Keratinocyte (primary cell): Measurements from ENCODE around the gene TMEM106B.

Source experiments
- EZH2 ChIP-seq: IDR thresholded peaks from one replicate; pipeline ENCODE4 v1.6.1; 2012; ENCODE audit warnings: inconsistent platforms, mild to moderate bottlenecking, low read length, moderate library complexity
- TF ChIP-seq, protein P1 (sequence below), 3 experiments: IDR thresholded peaks in 1 of 3; conservative IDR thresholded peaks in 1 of 3; optimal IDR thresholded peaks in 1 of 3; 2 replicates in 2 of 3; 3 replicates in 1 of 3; pipeline versions ENCODE3 to v1.5.1; 2011; ENCODE audit warnings: low read length in 3 of 3, mild to moderate bottlenecking in 3 of 3, moderate library complexity in 2 of 3, control low read depth in 1 of 3, inconsistent platforms in 1 of 3; ENCODE audit not compliant: insufficient read depth in 2 of 3; ENCODE audit errors: extremely low read depth in 1 of 3

GRCh38 chr7:12209221-12209620, 1.9 kb upstream of the TMEM106B start:
- TF ChIP-seq, protein P1, sequence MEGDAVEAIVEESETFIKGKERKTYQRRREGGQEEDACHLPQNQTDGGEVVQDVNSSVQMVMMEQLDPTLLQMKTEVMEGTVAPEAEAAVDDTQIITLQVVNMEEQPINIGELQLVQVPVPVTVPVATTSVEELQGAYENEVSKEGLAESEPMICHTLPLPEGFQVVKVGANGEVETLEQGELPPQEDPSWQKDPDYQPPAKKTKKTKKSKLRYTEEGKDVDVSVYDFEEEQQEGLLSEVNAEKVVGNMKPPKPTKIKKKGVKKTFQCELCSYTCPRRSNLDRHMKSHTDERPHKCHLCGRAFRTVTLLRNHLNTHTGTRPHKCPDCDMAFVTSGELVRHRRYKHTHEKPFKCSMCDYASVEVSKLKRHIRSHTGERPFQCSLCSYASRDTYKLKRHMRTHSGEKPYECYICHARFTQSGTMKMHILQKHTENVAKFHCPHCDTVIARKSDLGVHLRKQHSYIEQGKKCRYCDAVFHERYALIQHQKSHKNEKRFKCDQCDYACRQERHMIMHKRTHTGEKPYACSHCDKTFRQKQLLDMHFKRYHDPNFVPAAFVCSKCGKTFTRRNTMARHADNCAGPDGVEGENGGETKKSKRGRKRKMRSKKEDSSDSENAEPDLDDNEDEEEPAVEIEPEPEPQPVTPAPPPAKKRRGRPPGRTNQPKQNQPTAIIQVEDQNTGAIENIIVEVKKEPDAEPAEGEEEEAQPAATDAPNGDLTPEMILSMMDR (optimal IDR thresholded peaks at IDR 0.05 in 1 of 3, IDR thresholded peaks at IDR 0.05 in 1 of 3, conservative IDR thresholded peaks at IDR 0.05 in 1 of 3; ENCODE audit: extremely low read depth in 1 of 3, insufficient read depth in 2 of 3, low read length in 3 of 3), result no peak
- TF ChIP-seq EZH2, result no peak
